HG03520 (cell line): ENCODE data around the gene PCDH15.

Source experiments
- ATAC-seq: cut with Tn5 transposase; IDR thresholded peaks from one replicate; pipeline ENCODE4 v1.9.1; 2021; ENCODE audit warnings: mild to moderate bottlenecking, moderate library complexity; ENCODE audit not compliant: unreplicated experiment

The PCDH15 gene

GRCh38 chr10:54139819-54140428, 661.1 kb downstream of the PCDH15 start:
- no peak for ATAC-seq

- no peak for ATAC-seq
Observed at GRCh38 chr10:54137396-54137795, 663.6 kb downstream of the PCDH15 start.

GRCh38 chr10:54133203-54133602, 667.8 kb downstream of the PCDH15 start:
- no peak for ATAC-seq

- ATAC-seq = no peak
Observed at GRCh38 chr10:54131833-54132232, 669.2 kb downstream of the PCDH15 start.

- ATAC-seq = no peak
Observed at GRCh38 chr10:54130394-54130793, 670.6 kb downstream of the PCDH15 start.

GRCh38 chr10:54125098-54125747, 675.8 kb downstream of the PCDH15 start:
- no peak for ATAC-seq

- ATAC-seq = no peak
Observed at GRCh38 chr10:54124209-54124885, 676.7 kb downstream of the PCDH15 start.

GRCh38 chr10:54120806-54121205, 680.2 kb downstream of the PCDH15 start:
- ATAC-seq = no peak

GRCh38 chr10:54108961-54109360, 692.1 kb downstream of the PCDH15 start:
- no peak for ATAC-seq

- no peak for ATAC-seq
Observed at GRCh38 chr10:54096892-54097291, 704.1 kb downstream of the PCDH15 start.

- no peak for ATAC-seq
Observed at GRCh38 chr10:54094321-54094720, 706.7 kb downstream of the PCDH15 start.

- no peak for ATAC-seq
Observed at GRCh38 chr10:54091237-54091636, 709.8 kb downstream of the PCDH15 start.

GRCh38 chr10:54081950-54082349, 719.1 kb downstream of the PCDH15 start:
- no peak for ATAC-seq

- ATAC-seq = no peak
Observed at GRCh38 chr10:54067361-54067760, 733.7 kb downstream of the PCDH15 start.

- no peak for ATAC-seq
Observed at GRCh38 chr10:54066646-54067045, 734.4 kb downstream of the PCDH15 start.

- no peak for ATAC-seq
Observed at GRCh38 chr10:54065106-54065505, 735.9 kb downstream of the PCDH15 start.

GRCh38 chr10:54064215-54064614, 736.8 kb downstream of the PCDH15 start:
- ATAC-seq = no peak

GRCh38 chr10:54063514-54063913, 737.5 kb downstream of the PCDH15 start:
- ATAC-seq = no peak

GRCh38 chr10:54060572-54060971, 740.5 kb downstream of the PCDH15 start:
- no peak for ATAC-seq

- ATAC-seq = no peak
Observed at GRCh38 chr10:54057357-54057756, 743.7 kb downstream of the PCDH15 start.

GRCh38 chr10:54026340-54026739, 774.7 kb downstream of the PCDH15 start:
- no peak for ATAC-seq

GRCh38 chr10:54011117-54011516, 789.9 kb downstream of the PCDH15 start:
- ATAC-seq = no peak
